Left ventricle myocardium inferior (tissue), 1 donor: ENCODE results near the gene CLDN9. TPM values are rescaled to one million over a fixed set of nuclear protein-coding genes. Genes with fewer than 3 reads are reported as not detected.

Experiments used
- DNase-seq: peaks from one replicate; pipeline ENCODE4 v3.0.0-alpha.2; 2020
- H3K27ac ChIP-seq: fragments of 200-600 bp; replicated peaks from 2 replicates; pipeline ENCODE4 v1.8.0; 2021
- H3K27me3 ChIP-seq: fragments of 200-600 bp; 2 replicates; pipeline ENCODE4 v1.8.0; 2021; ENCODE audit warnings: low read depth
- H3K36me3 ChIP-seq: fragments of 200-600 bp; 2 replicates; pipeline ENCODE4 v1.8.0; 2021
- H3K4me1 ChIP-seq: fragments of 200-600 bp; 2 replicates; pipeline ENCODE4 v1.8.0; 2021
- H3K4me3 ChIP-seq: fragments of 200-600 bp; 2 replicates; pipeline ENCODE4 v1.8.0; 2021; ENCODE audit warnings: mild to moderate bottlenecking, moderate library complexity
- H3K9me3 ChIP-seq: fragments of 200-600 bp; replicated peaks from 2 replicates; pipeline ENCODE4 v1.8.0; 2021
- CTCF ChIP-seq: fragments of 200-600 bp; IDR thresholded peaks from 2 replicates; pipeline ENCODE4 v1.8.0; 2021; ENCODE audit warnings: antibody characterized with exemption, mild to moderate bottlenecking, borderline replicate concordance
- intact Hi-C: fragments of 100-400 bp; cut with micrococcal nuclease; formaldehyde crosslinking; loops from one replicate; pipeline ENCODE4 v1.11.0; 2022
- total RNA-seq: library from RNA; stranded (reverse); fragmentation: NEBNext Ultra II Directional; extraction: Animal tissue kit (Norgen Biotek cat#: 25700); gene quantifications from one replicate; pipeline ENCODE4 v1.2.1, GENCODE V29; 2021
- donor health status: DM: no; HTN: yes; CAD: no; lungs with severe emphysema.

The CLDN9 gene
- total RNA-seq, 1 donor from 2014 or later: 1.2 TPM

- Histone ChIP-seq H3K27ac (peak overlapping the region; percentile 98), H3K27me3 (peaks cover 25% of the 10 kb centered on the region), H3K9me3 (no peaks in the 10 kb centered on the region), H3K4me1 (peaks cover 62% of the 10 kb centered on the region), H3K4me3 (peak overlapping the region; percentile 83), H3K36me3 (peaks cover 15% of the 10 kb centered on the region)
- intact Hi-C loops: no loop called here
- TF ChIP-seq CTCF: peak; percentile 54
- DNase-seq: peak; percentile 84
Measured at GRCh38 chr16:3021449-3022207, 8.9 kb downstream of the CLDN9 start.

GRCh38 chr16:3022208-3022683 lies 9.5 kb downstream of the CLDN9 start:
- Histone ChIP-seq H3K36me3 (peaks cover 22% of the 10 kb centered on the region), H3K4me3 (peak overlapping the region; percentile 83), H3K9me3 (no peaks in the 10 kb centered on the region), H3K27ac (peak overlapping the region; percentile 98), H3K4me1 (peaks cover 62% of the 10 kb centered on the region), H3K27me3 (peaks cover 20% of the 10 kb centered on the region)
- no peak for TF ChIP-seq CTCF
- DNase-seq: peak; percentile 88
- intact Hi-C loops: no loop called here

- Histone ChIP-seq H3K27me3 (peaks cover 14% of the 10 kb centered on the region), H3K9me3 (no peaks in the 10 kb centered on the region), H3K27ac (peak overlapping the region; percentile 98), H3K4me1 (peaks cover 63% of the 10 kb centered on the region), H3K36me3 (peaks cover 23% of the 10 kb centered on the region), H3K4me3 (peak overlapping the region; percentile 83)
- intact Hi-C loops: no loop called here
- DNase-seq: no peak
- no peak for TF ChIP-seq CTCF
Measured at GRCh38 chr16:3022684-3023414, 10.1 kb downstream of the CLDN9 start.

- H3K36me3 ChIP-seq: peaks cover 23% of the 10 kb centered on the region
- H3K27me3 ChIP-seq: peaks cover 9% of the 10 kb centered on the region
- peak overlapping the region; percentile 98 for H3K27ac ChIP-seq
- H3K4me1 ChIP-seq: peaks cover 63% of the 10 kb centered on the region
- TF ChIP-seq CTCF: no peak
- peak overlapping the region; percentile 83 for H3K4me3 ChIP-seq
- H3K9me3 ChIP-seq: no peaks in the 10 kb centered on the region
- DNase-seq: peak; percentile 47
- intact Hi-C loops: no loop called here
Measured at GRCh38 chr16:3023415-3023668, 10.6 kb downstream of the CLDN9 start.

- H3K9me3 ChIP-seq: no peaks in the 10 kb centered on the region
- peaks cover 23% of the 10 kb centered on the region for H3K36me3 ChIP-seq
- peak within 1 kb of the TSS; percentile 83 for H3K4me3 ChIP-seq
- H3K27ac ChIP-seq: peak within 1 kb of the TSS; percentile 98
- peaks cover 7% of the 10 kb centered on the region for H3K27me3 ChIP-seq
- intact Hi-C loops: no loop called here
- peaks cover 66% of the 10 kb centered on the region for H3K4me1 ChIP-seq
- DNase-seq: peak; percentile 97
- TF ChIP-seq CTCF: no peak
Measured at GRCh38 chr16:3023669-3024478, 11.2 kb downstream of the CLDN9 start, which contains the start of the genes HCFC1R1 and THOC6. Gene HCFC1R1, minus strand, starts transcription at chr16:3023942. Its CDS starts 1 bp downstream, at chr16:3023941. Gene THOC6, plus strand, starts transcription at chr16:3024035. Its CDS starts 292 bp downstream, at chr16:3024327.
